ENCODE measurements around the gene OR7D2.
A peak's percentile ranks its signal among the peaks of the same experiment; 100 is the strongest.

GRCh38 chr19:9205501-9206113, 26.8 kb downstream of the OR7D2 start:
- TF ChIP-seq POLR2A (IDR thresholded peaks at IDR 0.05) (no peak), CTCF (IDR thresholded peaks at IDR 0.05) (peak; percentile 70 to 89 (median 81))

All from transverse colon (tissue), 3 donors.